Psoas muscle (tissue), 8 donors: ENCODE results near the gene TOGARAM1. TPM values are rescaled to one million over a fixed set of nuclear protein-coding genes. Genes with fewer than 3 reads are reported as not detected.

Experiments used
- ATAC-seq, 4 donors: fragments of 200-7000 bp; cut with Tn5 transposase; one replicate each; pipeline ENCODE4 v1.9.1; 2020; ENCODE audit warnings: moderate library complexity in 3 of 4, mild to moderate bottlenecking in 2 of 4
- DNase-seq, 2 donors: peaks; one replicate each; pipeline ENCODE4 v3.0.0-alpha.2; 2020
- H3K27ac ChIP-seq: fragments of 200-600 bp; one replicate; pipeline ENCODE4 v1.8.0; 2022
- H3K27me3 ChIP-seq, 3 donors: fragments of 200-600 bp in 1 of 3; one replicate each; pipeline versions ENCODE4 v1.6.1 to v1.8.0; 2013 to 2022; ENCODE audit warnings: low read length in 2 of 3, mild to moderate bottlenecking in 2 of 3, moderate library complexity in 1 of 3; ENCODE audit not compliant: insufficient read depth in 3 of 3
- H3K36me3 ChIP-seq, 2 donors: fragments of 200-600 bp in 1 of 2; one replicate each; pipeline versions ENCODE4 v1.6.1 to v1.8.0; 2013 to 2022; ENCODE audit warnings: low read depth in 1 of 2, mild to moderate bottlenecking in 1 of 2, moderate library complexity in 1 of 2; ENCODE audit not compliant: insufficient read depth in 1 of 2
- H3K4me1 ChIP-seq: fragments of 200-600 bp; one replicate; pipeline ENCODE4 v1.8.0; 2022
- H3K4me3 ChIP-seq: fragments of 200-600 bp; one replicate; pipeline ENCODE4 v1.8.0; 2022; ENCODE audit warnings: mild to moderate bottlenecking
- H3K9me3 ChIP-seq: fragments of 200-600 bp; one replicate; pipeline ENCODE4 v1.8.0; 2022
- CTCF ChIP-seq: fragments of 200-600 bp; IDR thresholded peaks from one replicate; pipeline ENCODE4 v1.8.0; 2022; ENCODE audit warnings: antibody characterized with exemption
- WGBS, 3 donors: extraction: QIAGEN DNeasy Blood & Tissue Kit; methylation state at CpG; one replicate each; pipeline versions ENCODE4 v1.1.6 to v1.1.7; 2013; 5-methylcytosine and 5-hydroxymethylcytosine counted together
- intact Hi-C, 2 donors: fragments of 100-400 bp; cut with DNase I; formaldehyde crosslinking; loops; one replicate each; pipeline versions ENCODE4 v1.11.0 to v1.14.2; 2022
- polyA plus RNA-seq, 3 donors: library from polyadenylated mRNA; stranded (reverse); fragments of 200-250 nt; gene quantifications; one replicate each; pipeline ENCODE4 v1.2.3, GENCODE V29; 2013
- total RNA-seq, 4 donors: library from RNA; stranded (reverse); fragmentation: NEBNext Ultra II Directional in 2 of 4; extraction: Animal tissue kit (Norgen Biotek cat#: 25700) in 2 of 4; gene quantifications; one replicate each; pipeline versions ENCODE4 v1.2.1 to v1.2.4, GENCODE V29; 2021 to 2023
- donor health status: healthy with polysubstance abuse.
- donor health status: DM: no; HTN: no; CAD: no; lungs with moderate emphysema.
- donor health status: Bipolar disorder and iron deficiency.
- donor health status: healthy.
- donor health status: DM: yes; HTN: yes; CAD: no.
- donor health status: DM: no; HTN: no; CAD: no.
- donor health status: DM: no; HTN: no; CAD: no.
- donor health status: DM: yes; HTN: yes; CAD: no.

Gene TOGARAM1
- total and polyA plus RNA-seq, 7 donors = 5.1 to 16.0 (median 9.1) TPM

GRCh38 chr14:45103806-45104205 lies 141.8 kb downstream of the TOGARAM1 start:
- no peak for ATAC-seq
- peaks cover 2 to 88% of the 10 kb centered on the region in 2 donors for H3K36me3 ChIP-seq
- H3K27me3 ChIP-seq = no peaks in the 10 kb centered on the region
- peaks cover 10% of the 10 kb centered on the region for H3K4me1 ChIP-seq
- no peak for DNase-seq
- intact Hi-C loops = no loop called here
- no peak overlapping the region for H3K27ac ChIP-seq
- H3K4me3 ChIP-seq = no peak overlapping the region
- no peak for TF ChIP-seq CTCF
- no peaks in the 10 kb centered on the region for H3K9me3 ChIP-seq

- Histone ChIP-seq H3K9me3 (no peaks in the 10 kb centered on the region), H3K4me3 (no peak overlapping the region), H3K36me3 (peaks cover 2 to 88% of the 10 kb centered on the region in 2 donors), H3K4me1 (peaks cover 10% of the 10 kb centered on the region), H3K27me3 (no peaks in the 10 kb centered on the region), H3K27ac (no peak overlapping the region)
- intact Hi-C loops = no loop called here
- 47 to 95% (median 90%) methylated on average over 1 of the region's 1 CpG for WGBS, 3 donors
- TF ChIP-seq CTCF = no peak
- DNase-seq (no peak), ATAC-seq (no peak)
Observed at GRCh38 chr14:45104561-45104960, 142.6 kb downstream of the TOGARAM1 start.

- peaks cover 6 to 100% of the 10 kb centered on the region in 2 donors for H3K36me3 ChIP-seq
- ATAC-seq (no peak), DNase-seq (no peak)
- WGBS, 3 donors = 86 to 92% (median 91%) methylated on average over 6 of the region's 6 CpGs
- peaks cover 3% of the 10 kb centered on the region for H3K4me1 ChIP-seq
- TF ChIP-seq CTCF = no peak
- H3K9me3 ChIP-seq = no peaks in the 10 kb centered on the region
- intact Hi-C loops = no loop called here
- H3K4me3 ChIP-seq = no peak overlapping the region
- H3K27ac ChIP-seq = no peak overlapping the region
- H3K27me3 ChIP-seq = no peaks in the 10 kb centered on the region
Observed at GRCh38 chr14:45112896-45113781, 151.1 kb downstream of the TOGARAM1 start.

GRCh38 chr14:45114327-45114726 lies 152.3 kb downstream of the TOGARAM1 start:
- peaks cover 3% of the 10 kb centered on the region for H3K4me1 ChIP-seq
- intact Hi-C loops = no loop called here
- DNase-seq (no peak), ATAC-seq (no peak)
- peaks cover 6 to 100% of the 10 kb centered on the region in 2 donors for H3K36me3 ChIP-seq
- no peak overlapping the region for H3K4me3 ChIP-seq
- no peaks in the 10 kb centered on the region for H3K27me3 ChIP-seq
- no peak for TF ChIP-seq CTCF
- 75 to 81% (median 76%) methylated on average over 3 of the region's 3 CpGs for WGBS, 3 donors
- no peaks in the 10 kb centered on the region for H3K9me3 ChIP-seq
- no peak overlapping the region for H3K27ac ChIP-seq
